Measurements from ENCODE around the gene FOXK2.

DNA sequence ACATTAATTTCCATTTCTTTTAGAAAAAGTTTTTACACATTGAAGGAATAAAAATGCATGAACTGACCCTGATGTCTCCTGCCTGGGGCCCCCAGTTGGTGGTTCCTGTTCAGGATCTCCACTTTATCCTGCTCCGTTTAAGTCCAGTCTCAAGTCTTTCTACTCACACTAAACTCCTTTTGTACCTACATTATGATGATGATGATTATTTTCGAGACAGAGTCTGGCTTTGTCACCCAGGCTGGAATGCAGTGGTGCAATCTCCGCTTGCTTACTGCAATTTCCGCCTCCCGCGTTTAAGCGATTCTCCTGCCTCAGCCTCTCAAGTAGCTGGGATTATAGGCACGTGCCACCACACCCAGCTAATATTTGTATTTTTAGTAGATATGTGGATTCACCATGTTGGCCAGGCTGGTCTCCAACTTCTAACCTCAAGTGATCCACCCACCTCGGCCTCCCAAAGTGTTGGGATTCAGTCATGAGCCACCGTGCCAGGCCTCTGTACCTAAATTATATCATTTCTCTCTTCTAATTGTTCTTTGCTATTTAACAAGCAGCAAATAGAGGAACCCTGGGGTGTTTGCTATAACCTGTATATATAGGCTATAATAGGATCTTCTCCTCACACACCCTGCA is 2.2 kb upstream of the FOXK2 start:
- TF ChIP-seq, protein P1, sequence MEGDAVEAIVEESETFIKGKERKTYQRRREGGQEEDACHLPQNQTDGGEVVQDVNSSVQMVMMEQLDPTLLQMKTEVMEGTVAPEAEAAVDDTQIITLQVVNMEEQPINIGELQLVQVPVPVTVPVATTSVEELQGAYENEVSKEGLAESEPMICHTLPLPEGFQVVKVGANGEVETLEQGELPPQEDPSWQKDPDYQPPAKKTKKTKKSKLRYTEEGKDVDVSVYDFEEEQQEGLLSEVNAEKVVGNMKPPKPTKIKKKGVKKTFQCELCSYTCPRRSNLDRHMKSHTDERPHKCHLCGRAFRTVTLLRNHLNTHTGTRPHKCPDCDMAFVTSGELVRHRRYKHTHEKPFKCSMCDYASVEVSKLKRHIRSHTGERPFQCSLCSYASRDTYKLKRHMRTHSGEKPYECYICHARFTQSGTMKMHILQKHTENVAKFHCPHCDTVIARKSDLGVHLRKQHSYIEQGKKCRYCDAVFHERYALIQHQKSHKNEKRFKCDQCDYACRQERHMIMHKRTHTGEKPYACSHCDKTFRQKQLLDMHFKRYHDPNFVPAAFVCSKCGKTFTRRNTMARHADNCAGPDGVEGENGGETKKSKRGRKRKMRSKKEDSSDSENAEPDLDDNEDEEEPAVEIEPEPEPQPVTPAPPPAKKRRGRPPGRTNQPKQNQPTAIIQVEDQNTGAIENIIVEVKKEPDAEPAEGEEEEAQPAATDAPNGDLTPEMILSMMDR (IDR thresholded peaks at IDR 0.05), result no peak
- no peak for TF ChIP-seq POLR2AphosphoS5 (IDR thresholded peaks at IDR 0.05; ENCODE audit: insufficient read depth in 1 of 2, low read depth in 1 of 2)
- no peak for TF ChIP-seq POLR2A (IDR thresholded peaks at IDR 0.05)
